Trophoblast cell (in vitro differentiated cells and primary cell): Measurements from ENCODE around the gene ANP32B.
"Not testable (repeated sequence)": the region's sequence is repeated elsewhere in the genome, so short reads cannot be mapped to it uniquely, and the experiment has no call there.

Experiments used
- DNase-seq, 2 donors: peaks; one replicate each; pipeline ENCODE4 v3.0.0-alpha.2; 2016
- H2AFZ ChIP-seq: 2 replicates; pipeline ENCODE4 v1.6.1; 2013; ENCODE audit warnings: low read length, moderate library complexity, mild to moderate bottlenecking; ENCODE audit not compliant: insufficient read depth, poor library complexity
- H2AK5ac ChIP-seq: 2 replicates; pipeline ENCODE4 v1.6.1; 2013; ENCODE audit warnings: mild to moderate bottlenecking, low read length
- H2BK120ac ChIP-seq: 2 replicates; pipeline ENCODE4 v1.6.1; 2013; ENCODE audit warnings: low read length, mild to moderate bottlenecking, moderate library complexity; ENCODE audit not compliant: insufficient read depth, poor library complexity
- H2BK12ac ChIP-seq: 2 replicates; pipeline ENCODE4 v1.6.1; 2013; ENCODE audit warnings: mild to moderate bottlenecking, low read length, moderate library complexity
- H2BK5ac ChIP-seq: 2 replicates; pipeline ENCODE4 v1.6.1; 2013; ENCODE audit warnings: low read length, low read depth, moderate library complexity, mild to moderate bottlenecking; ENCODE audit not compliant: poor library complexity
- H3K14ac ChIP-seq: 2 replicates; pipeline ENCODE4 v1.6.1; 2013; ENCODE audit warnings: mild to moderate bottlenecking, low read length
- H3K18ac ChIP-seq: 2 replicates; pipeline ENCODE4 v1.6.1; 2013; ENCODE audit warnings: mild to moderate bottlenecking, low read length
- H3K23ac ChIP-seq: 2 replicates; pipeline ENCODE4 v1.6.1; 2013; ENCODE audit warnings: low read length
- H3K27ac ChIP-seq: 2 replicates; pipeline ENCODE4 v1.5.1; 2013; ENCODE audit warnings: low read depth, mild to moderate bottlenecking, inconsistent platforms, low read length, moderate library complexity
- H3K27me3 ChIP-seq: 2 replicates; pipeline ENCODE4 v1.6.1; 2013; ENCODE audit warnings: inconsistent platforms, mild to moderate bottlenecking, low read length, moderate library complexity; ENCODE audit not compliant: insufficient read depth
- H3K36me3 ChIP-seq, 2 experiments: 1 replicate in 1 of 2; 2 replicates in 1 of 2; pipeline ENCODE4 v1.6.1; 2013; ENCODE audit warnings: low read length in 2 of 2, mild to moderate bottlenecking in 2 of 2, moderate library complexity in 1 of 2; ENCODE audit not compliant: insufficient read depth in 2 of 2, control insufficient read depth in 1 of 2
- H3K4ac ChIP-seq: 2 replicates; pipeline ENCODE4 v1.6.1; 2013; ENCODE audit warnings: low read depth, mild to moderate bottlenecking, low read length, moderate library complexity
- H3K4me1 ChIP-seq, 2 experiments: 1 replicate in 1 of 2; 2 replicates in 1 of 2; pipeline ENCODE4 v1.6.1; 2013; ENCODE audit warnings: low read length in 2 of 2, mild to moderate bottlenecking in 2 of 2, moderate library complexity in 1 of 2; ENCODE audit not compliant: insufficient read depth in 2 of 2, control insufficient read depth in 1 of 2
- H3K4me2 ChIP-seq: 2 replicates; pipeline ENCODE4 v1.6.1; 2013; ENCODE audit warnings: inconsistent platforms, mild to moderate bottlenecking, low read length, moderate library complexity
- H3K4me3 ChIP-seq: 2 replicates; pipeline ENCODE4 v1.5.1; 2013; ENCODE audit warnings: mild to moderate bottlenecking, low read depth, low read length, inconsistent platforms
- H3K79me1 ChIP-seq: one replicate; pipeline ENCODE4 v1.6.1; 2013; ENCODE audit warnings: low read length
- H3K79me2 ChIP-seq: 2 replicates; pipeline ENCODE4 v1.6.1; 2013; ENCODE audit warnings: low read length, mild to moderate bottlenecking; ENCODE audit not compliant: control insufficient read depth, insufficient read depth, poor library complexity
- H3K9ac ChIP-seq: 2 replicates; pipeline ENCODE4 v1.6.1; 2013; ENCODE audit warnings: mild to moderate bottlenecking, low read length
- H3K9me3 ChIP-seq: 2 replicates; pipeline ENCODE4 v1.6.1; 2013; ENCODE audit warnings: low read depth, mild to moderate bottlenecking, control low read depth, inconsistent platforms, low read length; ENCODE audit not compliant: insufficient read depth
- H4K12ac ChIP-seq: 2 replicates; pipeline ENCODE4 v1.6.1; 2013; ENCODE audit warnings: low read depth, mild to moderate bottlenecking, low read length, moderate library complexity
- H4K8ac ChIP-seq: 2 replicates; pipeline ENCODE4 v1.6.1; 2013; ENCODE audit warnings: low read depth, mild to moderate bottlenecking, low read length, moderate library complexity
- H4K91ac ChIP-seq: one replicate; pipeline ENCODE4 v1.6.1; 2013; ENCODE audit warnings: low read depth, mild to moderate bottlenecking, low read length, moderate library complexity
- WGBS: extraction: QIAGEN DNeasy Blood & Tissue Kit; methylation state at CpG from one replicate; pipeline ENCODE4 v1.1.7; 2013; ENCODE audit warnings: missing lambda C conversion rate; ENCODE audit not compliant: insufficient read length, insufficient coverage; ENCODE audit errors: extremely low coverage; 5-methylcytosine and 5-hydroxymethylcytosine counted together

The ANP32B gene

GRCh38 chr9:97992219-97992618 is 9.1 kb downstream of the ANP32B start:
- peaks cover 10% of the 10 kb centered on the region for H3K79me2 ChIP-seq
- no peak overlapping the region for H4K91ac ChIP-seq
- H3K79me1 ChIP-seq: no peaks in the 10 kb centered on the region
- WGBS: no CpG with 5 or more reads among the region's 6 CpGs
- peaks cover 6 to 8% of the 10 kb centered on the region in 2 experiments for H3K36me3 ChIP-seq
- H3K23ac ChIP-seq: no peak overlapping the region
- no peaks in the 10 kb centered on the region for H3K9me3 ChIP-seq
- no peak overlapping the region for H3K27ac ChIP-seq
- H3K4me2 ChIP-seq: no peak overlapping the region
- peak overlapping the region; percentile 97 for H3K4ac ChIP-seq
- no peak overlapping the region for H2BK120ac ChIP-seq
- no peak overlapping the region for H3K4me3 ChIP-seq
- no peak overlapping the region for H4K12ac ChIP-seq
- no peaks in the 10 kb centered on the region for H3K27me3 ChIP-seq
- no peak overlapping the region for H4K8ac ChIP-seq
- no peak overlapping the region for H3K18ac ChIP-seq
- H3K14ac ChIP-seq: no peak overlapping the region
- peak; percentile 12 to 40 for DNase-seq
- peaks cover 0 to 8% of the 10 kb centered on the region in 2 experiments for H3K4me1 ChIP-seq
- H2AK5ac ChIP-seq: no peak overlapping the region
- no peak overlapping the region for H3K9ac ChIP-seq
- no peak overlapping the region for H2BK12ac ChIP-seq
- no peak overlapping the region for H2BK5ac ChIP-seq
- no peak overlapping the region for H2AFZ ChIP-seq

GRCh38 chr9:97993000-97993399 is 9.9 kb downstream of the ANP32B start:
- Histone ChIP-seq H4K12ac (no peak overlapping the region), H3K23ac (no peak overlapping the region), H3K18ac (no peak overlapping the region), H3K4me2 (no peak overlapping the region), H3K9me3 (no peaks in the 10 kb centered on the region), H3K79me1 (no peaks in the 10 kb centered on the region), H3K27me3 (no peaks in the 10 kb centered on the region), H2BK12ac (no peak overlapping the region), H2AK5ac (no peak overlapping the region), H3K36me3 (peaks cover 6 to 14% of the 10 kb centered on the region in 2 experiments), H3K9ac (no peak overlapping the region), H3K4ac (peak overlapping the region; percentile 35), H3K27ac (no peak overlapping the region), H3K14ac (no peak overlapping the region), H2BK120ac (no peak overlapping the region), H2BK5ac (no peak overlapping the region), H3K4me3 (no peak overlapping the region), H3K4me1 (peaks cover 0 to 8% of the 10 kb centered on the region in 2 experiments), H4K8ac (no peak overlapping the region), H4K91ac (no peak overlapping the region), H3K79me2 (peaks cover 13% of the 10 kb centered on the region), H2AFZ (no peak overlapping the region)
- DNase-seq: no peak
- no CpG with 5 or more reads among the region's 2 CpGs for WGBS

DNA sequence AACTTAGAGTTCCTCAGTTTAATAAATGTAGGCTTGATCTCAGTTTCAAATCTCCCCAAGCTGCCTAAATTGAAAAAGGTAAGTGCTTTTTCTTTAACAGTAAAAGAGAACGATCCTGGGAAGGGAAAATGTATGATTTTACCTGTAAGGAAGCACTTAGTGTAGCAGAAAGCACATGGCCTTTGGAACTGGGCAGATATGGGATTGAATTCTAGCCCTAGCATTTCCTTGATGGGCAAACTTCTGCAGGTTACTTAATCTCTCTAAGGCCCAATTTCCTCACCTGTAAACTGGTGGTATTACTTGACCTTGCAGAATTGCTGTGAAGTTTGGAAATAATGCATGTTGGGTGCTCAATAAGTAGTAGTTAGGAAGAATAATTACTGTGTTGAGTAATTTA is 11.6 kb downstream of the ANP32B start:
- no CpG with 5 or more reads among the region's 1 CpG for WGBS
- no peak overlapping the region for H3K14ac ChIP-seq
- H3K27me3 ChIP-seq: no peaks in the 10 kb centered on the region
- no peak overlapping the region for H3K27ac ChIP-seq
- H3K79me2 ChIP-seq: peaks cover 12% of the 10 kb centered on the region
- H2AK5ac ChIP-seq: no peak overlapping the region
- no peak overlapping the region for H2BK120ac ChIP-seq
- H2BK12ac ChIP-seq: no peak overlapping the region
- H3K4me1 ChIP-seq: peaks cover 0 to 8% of the 10 kb centered on the region in 2 experiments
- H3K36me3 ChIP-seq: peaks cover 8 to 19% of the 10 kb centered on the region in 2 experiments
- H3K4me2 ChIP-seq: no peak overlapping the region
- H3K9ac ChIP-seq: no peak overlapping the region
- no peak overlapping the region for H3K23ac ChIP-seq
- H2BK5ac ChIP-seq: no peak overlapping the region
- H4K12ac ChIP-seq: no peak overlapping the region
- H4K8ac ChIP-seq: no peak overlapping the region
- H3K9me3 ChIP-seq: no peaks in the 10 kb centered on the region
- H3K18ac ChIP-seq: no peak overlapping the region
- H4K91ac ChIP-seq: no peak overlapping the region
- no peak overlapping the region for H2AFZ ChIP-seq
- H3K79me1 ChIP-seq: no peaks in the 10 kb centered on the region
- no peak overlapping the region for H3K4me3 ChIP-seq
- no peak overlapping the region for H3K4ac ChIP-seq
- DNase-seq: no peak

GRCh38 chr9:97996676-97997075 is 13.5 kb downstream of the ANP32B start:
- H4K8ac ChIP-seq, H3K27ac ChIP-seq, H3K14ac ChIP-seq, H4K91ac ChIP-seq, H2BK12ac ChIP-seq, H2BK5ac ChIP-seq, H2BK120ac ChIP-seq, H3K4me3 ChIP-seq, H4K12ac ChIP-seq, DNase-seq, H2AK5ac ChIP-seq, H3K79me1 ChIP-seq, H3K4me1 ChIP-seq, H3K9me3 ChIP-seq, H3K4ac ChIP-seq, H3K27me3 ChIP-seq, H3K23ac ChIP-seq, H3K4me2 ChIP-seq, H2AFZ ChIP-seq, H3K9ac ChIP-seq, H3K18ac ChIP-seq, H3K79me2 ChIP-seq: not testable (repeated sequence)
- peaks cover 9 to 23% of the 10 kb centered on the region in 2 experiments for H3K36me3 ChIP-seq
- WGBS: no CpG with 5 or more reads among the region's 7 CpGs
